Fibroblast of lung (primary cell): ENCODE measurements around the gene HSD17B8. TPM values are rescaled to one million over a fixed set of nuclear protein-coding genes. Genes with fewer than 3 reads are reported as not detected.

ENCODE experiments used
- DNase-seq, 2 donors: peaks; one replicate each; pipeline versions ENCODE4 v3.0.0 to v3.0.0-alpha.2; 2010; ENCODE audit warnings: low read depth in 2 of 2
- H2AFZ ChIP-seq: 2 replicates; pipeline ENCODE4 v1.5.1; 2012; ENCODE audit warnings: low read length, control low read depth, inconsistent platforms
- H3K27ac ChIP-seq: 2 replicates; pipeline ENCODE4 v1.5.1; 2011; ENCODE audit warnings: low read length, control low read depth; ENCODE audit not compliant: insufficient read depth
- H3K27me3 ChIP-seq: 2 replicates; pipeline ENCODE4 v1.5.1; 2011; ENCODE audit warnings: mild to moderate bottlenecking, low read length; ENCODE audit not compliant: control insufficient read depth, insufficient read depth
- H3K36me3 ChIP-seq: 2 replicates; pipeline ENCODE4 v1.5.1; 2011; ENCODE audit warnings: low read length; ENCODE audit not compliant: control insufficient read depth, insufficient read depth
- H3K4me1 ChIP-seq: 2 replicates; pipeline ENCODE4 v1.5.1; 2011; ENCODE audit warnings: low read length; ENCODE audit not compliant: control insufficient read depth, insufficient read depth; ENCODE audit errors: extremely low read depth
- H3K4me2 ChIP-seq: 2 replicates; pipeline ENCODE4 v1.5.1; 2011; ENCODE audit warnings: low read length, control low read depth; ENCODE audit not compliant: insufficient read depth; ENCODE audit errors: extremely low read depth
- H3K4me3 ChIP-seq, 4 experiments: fragments of 200-600 bp in 1 of 4; sonication (generic) in 1 of 4; replicated peaks in 1 of 4; 2 replicates each; pipeline ENCODE4 v1.5.1; 2011 to 2016; ENCODE audit warnings: low read length in 4 of 4, low read depth in 3 of 4, mild to moderate bottlenecking in 3 of 4, control low read depth in 2 of 4, inconsistent platforms in 1 of 4, mixed read lengths in 1 of 4; ENCODE audit not compliant: insufficient read depth in 1 of 4; ENCODE audit errors: control extremely low read depth in 1 of 4
- H3K79me2 ChIP-seq: 2 replicates; pipeline ENCODE4 v1.5.1; 2012; ENCODE audit warnings: mild to moderate bottlenecking, low read length, inconsistent platforms; ENCODE audit not compliant: control insufficient read depth, insufficient read depth
- H3K9ac ChIP-seq: 2 replicates; pipeline ENCODE4 v1.5.1; 2011; ENCODE audit warnings: mild to moderate bottlenecking, low read length, control low read depth; ENCODE audit not compliant: insufficient read depth
- H3K9me3 ChIP-seq: 2 replicates; pipeline ENCODE4 v1.5.1; 2012; ENCODE audit warnings: low read depth, low read length; ENCODE audit not compliant: control insufficient read depth, insufficient read depth
- H4K20me1 ChIP-seq: 2 replicates; pipeline ENCODE4 v1.5.1; 2011; ENCODE audit warnings: low read length; ENCODE audit not compliant: control insufficient read depth, insufficient read depth; ENCODE audit errors: extremely low read depth
- CTCF ChIP-seq, 2 donors: IDR thresholded peaks in 1 of 2; conservative IDR thresholded peaks in 1 of 2; 1 replicate in 1 of 2; 2 replicates in 1 of 2; pipeline ENCODE4 v1.5.1; 2011 to 2012; ENCODE audit warnings: low read length in 2 of 2, control low read depth in 1 of 2, inconsistent platforms in 1 of 2, low read depth in 1 of 2, mild to moderate bottlenecking in 1 of 2
- EZH2 ChIP-seq: IDR thresholded peaks from 2 replicates; pipeline ENCODE4 v1.5.1; 2012; ENCODE audit warnings: low read length, control low read depth, mild to moderate bottlenecking; ENCODE audit errors: missing control alignments
- polyA plus RNA-seq, 2 donors: library from polyadenylated mRNA; depleted of rRNA in 1 of 2; stranded (reverse) in 1 of 2; unstranded in 1 of 2; fragments of >200 nt; gene quantifications; 2 replicates each; pipeline ENCODE4 v1.2.1, GENCODE V29; 2011 to 2012; ENCODE audit warnings: missing spikeins in 1 of 2
- total RNA-seq: library from RNA; depleted of rRNA; stranded (reverse); fragments of >200 nt; gene quantifications from 2 replicates; pipeline ENCODE4 v1.2.1, GENCODE V29; 2014

HSD17B8 gene
- total and polyA plus RNA-seq, 2 donors (not counting 1 experiment from before 2014, with no cell fraction given) = 4.9 to 11.4 TPM

- Histone ChIP-seq H3K79me2 (no peaks in the 10 kb centered on the region), H3K9me3 (no peaks in the 10 kb centered on the region), H4K20me1 (no peaks in the 10 kb centered on the region), H3K4me3 (peak overlapping the region in 1 of 4 experiments; percentile 68), H3K36me3 (no peaks in the 10 kb centered on the region), H3K27me3 (no peaks in the 10 kb centered on the region), H3K4me1 (peaks cover 16% of the 10 kb centered on the region), H3K4me2 (peak overlapping the region; percentile 42), H3K27ac (peak overlapping the region; percentile 94), H2AFZ (no peak overlapping the region), H3K9ac (no peak overlapping the region)
- DNase-seq = no peak
- TF ChIP-seq EZH2 (no peak), CTCF (conservative IDR thresholded peaks at IDR 0.05 in 1 of 2, IDR thresholded peaks at IDR 0.05 in 1 of 2; ENCODE audit: low read depth in 1 of 2, low read length in 2 of 2) (no peak)
Measured at GRCh38 chr6:33250731-33251130, 46.3 kb downstream of the HSD17B8 start.

GRCh38 chr6:33251395-33252012 lies 47.0 kb downstream of the HSD17B8 start:
- no peak overlapping the region for H2AFZ ChIP-seq
- H3K27me3 ChIP-seq = no peaks in the 10 kb centered on the region
- peak in 1 of 2 donors; percentile 44 for DNase-seq
- no peaks in the 10 kb centered on the region for H4K20me1 ChIP-seq
- H3K4me3 ChIP-seq = no peak overlapping the region
- H3K36me3 ChIP-seq = no peaks in the 10 kb centered on the region
- H3K4me2 ChIP-seq = no peak overlapping the region
- H3K27ac ChIP-seq = no peak overlapping the region
- H3K4me1 ChIP-seq = peaks cover 16% of the 10 kb centered on the region
- no peaks in the 10 kb centered on the region for H3K79me2 ChIP-seq
- H3K9me3 ChIP-seq = no peaks in the 10 kb centered on the region
- no peak overlapping the region for H3K9ac ChIP-seq
- TF ChIP-seq EZH2 = no peak
- no peak for TF ChIP-seq CTCF (conservative IDR thresholded peaks at IDR 0.05 in 1 of 2, IDR thresholded peaks at IDR 0.05 in 1 of 2; ENCODE audit: low read depth in 1 of 2, low read length in 2 of 2)

GRCh38 chr6:33252759-33253158 lies 48.3 kb downstream of the HSD17B8 start:
- H4K20me1 ChIP-seq = no peaks in the 10 kb centered on the region
- no peaks in the 10 kb centered on the region for H3K27me3 ChIP-seq
- no peaks in the 10 kb centered on the region for H3K9me3 ChIP-seq
- H3K79me2 ChIP-seq = no peaks in the 10 kb centered on the region
- no peak overlapping the region for H3K4me3 ChIP-seq
- H3K4me1 ChIP-seq = peaks cover 16% of the 10 kb centered on the region
- H3K4me2 ChIP-seq = no peak overlapping the region
- H3K36me3 ChIP-seq = no peaks in the 10 kb centered on the region
- no peak overlapping the region for H3K27ac ChIP-seq
- no peak overlapping the region for H2AFZ ChIP-seq
- peak in 1 of 2 donors; percentile 55 for DNase-seq
- no peak overlapping the region for H3K9ac ChIP-seq
- TF ChIP-seq EZH2 (no peak), CTCF (conservative IDR thresholded peaks at IDR 0.05 in 1 of 2, IDR thresholded peaks at IDR 0.05 in 1 of 2; ENCODE audit: low read depth in 1 of 2, low read length in 2 of 2) (no peak)
